SK-N-SH treated with all-trans-retinoic acid at 6 μM for 48 hours (cell line): ENCODE results near the gene TPST1.

Experiments used
- ATAC-seq: fragments of 200-7000 bp; cut with Tn5 transposase; 3 replicates; pipeline ENCODE4 v1.9.1; 2020; ENCODE audit warnings: mild to moderate bottlenecking, moderate library complexity
- CSDC2 ChIP-seq: fragments of 250-450 bp; sonication (Bioruptor Pico); IDR thresholded peaks from 2 replicates; pipeline ENCODE4 v1.5.0; 2020; ENCODE audit warnings: mild to moderate bottlenecking, moderate library complexity
- ESRRG ChIP-seq: fragments of 250-450 bp; sonication (Bioruptor Pico); IDR thresholded peaks from 2 replicates; pipeline ENCODE4 v1.6.1; 2021; ENCODE audit warnings: mild to moderate bottlenecking
- GLIS3 ChIP-seq: fragments of 250-450 bp; sonication (Bioruptor Pico); IDR thresholded peaks from 2 replicates; pipeline ENCODE4 v1.5.0; 2020; ENCODE audit warnings: mild to moderate bottlenecking, moderate library complexity
- ISL1 ChIP-seq: fragments of 250-450 bp; sonication (Bioruptor Pico); IDR thresholded peaks from 2 replicates; pipeline ENCODE4 v2.1.2; 2022; ENCODE audit warnings: mild to moderate bottlenecking, moderate library complexity
- OSR1 ChIP-seq: fragments of 250-450 bp; sonication (Bioruptor Pico); IDR thresholded peaks from 2 replicates; pipeline ENCODE4 v1.8.0; 2022; ENCODE audit warnings: moderate library complexity, mild to moderate bottlenecking, inconsistent platforms
- PPARA ChIP-seq: fragments of 250-450 bp; sonication (Bioruptor Pico); IDR thresholded peaks from 2 replicates; pipeline ENCODE4 v1.5.0; 2020; ENCODE audit warnings: mild to moderate bottlenecking, borderline replicate concordance
- RARB ChIP-seq: fragments of 250-450 bp; sonication (Bioruptor Pico); IDR thresholded peaks from 2 replicates; pipeline ENCODE4 v1.8.0; 2021; ENCODE audit warnings: mild to moderate bottlenecking, moderate library complexity
- SNAI2 ChIP-seq: fragments of 250-450 bp; sonication (Bioruptor Pico); IDR thresholded peaks from 2 replicates; pipeline ENCODE4 v1.5.0; 2020; ENCODE audit warnings: mild to moderate bottlenecking, moderate library complexity
- TCF4 ChIP-seq: fragments of 250-450 bp; sonication (Bioruptor Pico); IDR thresholded peaks from 2 replicates; pipeline ENCODE4 v1.8.0; 2021; ENCODE audit warnings: mild to moderate bottlenecking, moderate library complexity, borderline replicate concordance
- TOX ChIP-seq: fragments of 250-450 bp; sonication (Bioruptor Pico); IDR thresholded peaks from 2 replicates; pipeline ENCODE4 v1.8.0; 2021; ENCODE audit warnings: mild to moderate bottlenecking, moderate library complexity, borderline replicate concordance
- ZFP3 ChIP-seq: fragments of 250-450 bp; sonication (Bioruptor Pico); IDR thresholded peaks from 2 replicates; pipeline ENCODE4 v1.5.0; 2020; ENCODE audit warnings: mild to moderate bottlenecking, moderate library complexity
- ZFP30 ChIP-seq: fragments of 450-650 bp; formaldehyde crosslinking; IDR thresholded peaks from 2 replicates; pipeline ENCODE4 v1.5.0; 2022; ENCODE audit warnings: mild to moderate bottlenecking, moderate library complexity
- ZNF565 ChIP-seq: fragments of 450-650 bp; formaldehyde crosslinking; conservative IDR thresholded peaks from 2 replicates; pipeline ENCODE4 v1.5.0; 2020; ENCODE audit warnings: low read depth, mild to moderate bottlenecking, moderate library complexity
- ZNF70 ChIP-seq: fragments of 450-650 bp; formaldehyde crosslinking; IDR thresholded peaks from 2 replicates; pipeline ENCODE4 v1.5.0; 2020; ENCODE audit warnings: mild to moderate bottlenecking, moderate library complexity
- ZNF8 ChIP-seq: fragments of 450-650 bp; formaldehyde crosslinking; IDR thresholded peaks from 2 replicates; pipeline ENCODE4 v1.5.0; 2020; ENCODE audit warnings: mild to moderate bottlenecking, moderate library complexity
- TF ChIP-seq, protein P1 (sequence below): fragments of 250-450 bp; sonication (Bioruptor Pico); IDR thresholded peaks from 2 replicates; pipeline ENCODE4 v1.5.1; 2020; ENCODE audit warnings: low read depth, mild to moderate bottlenecking, moderate library complexity
- TF ChIP-seq, protein P2 (sequence below): fragments of 250-450 bp; sonication (Bioruptor Pico); IDR thresholded peaks from 2 replicates; pipeline ENCODE4 v1.5.1; 2021; ENCODE audit warnings: mild to moderate bottlenecking, moderate library complexity
- TF ChIP-seq, protein P3 (sequence below): fragments of 250-450 bp; sonication (Bioruptor Pico); IDR thresholded peaks from 2 replicates; pipeline ENCODE4 v1.5.0; 2020; ENCODE audit warnings: mild to moderate bottlenecking, moderate library complexity
- TF ChIP-seq, protein P4 (sequence below): fragments of 250-450 bp; sonication (Bioruptor Pico); IDR thresholded peaks from 2 replicates; pipeline ENCODE4 v1.8.0; 2020; ENCODE audit warnings: mild to moderate bottlenecking, moderate library complexity, borderline replicate concordance

Gene TPST1

DNA sequence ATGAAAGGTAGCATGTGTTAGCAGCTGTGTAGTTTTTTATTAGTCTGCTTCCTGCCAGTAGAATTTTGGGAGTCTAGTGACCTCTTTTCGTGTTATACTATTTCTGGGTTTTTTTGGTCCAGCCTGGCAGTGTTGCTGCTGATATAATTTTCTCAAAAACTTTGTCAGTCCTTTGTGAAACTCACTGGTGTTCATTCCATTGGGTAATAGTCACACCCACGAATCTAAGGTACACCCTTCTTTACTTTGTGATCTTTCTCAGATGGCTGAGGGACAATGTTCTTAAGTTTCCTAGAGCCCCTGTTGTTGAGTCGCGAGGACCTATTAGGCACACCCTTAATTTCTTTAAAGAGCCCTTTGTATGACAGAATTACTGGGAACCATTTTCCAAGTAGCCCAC is 52.3 kb downstream of the TPST1 start:
- no peak for ATAC-seq
- TF ChIP-seq PPARA (CRISPR knock-in tag) (no peak), RARB (CRISPR knock-in tag) (no peak), OSR1 (no peak), ZFP30 (CRISPR knock-in tag) (no peak), ZNF70 (CRISPR knock-in tag) (no peak), TOX (no peak), ZNF8 (no peak), SNAI2 (CRISPR knock-in tag) (no peak)
- TF ChIP-seq, protein P1, sequence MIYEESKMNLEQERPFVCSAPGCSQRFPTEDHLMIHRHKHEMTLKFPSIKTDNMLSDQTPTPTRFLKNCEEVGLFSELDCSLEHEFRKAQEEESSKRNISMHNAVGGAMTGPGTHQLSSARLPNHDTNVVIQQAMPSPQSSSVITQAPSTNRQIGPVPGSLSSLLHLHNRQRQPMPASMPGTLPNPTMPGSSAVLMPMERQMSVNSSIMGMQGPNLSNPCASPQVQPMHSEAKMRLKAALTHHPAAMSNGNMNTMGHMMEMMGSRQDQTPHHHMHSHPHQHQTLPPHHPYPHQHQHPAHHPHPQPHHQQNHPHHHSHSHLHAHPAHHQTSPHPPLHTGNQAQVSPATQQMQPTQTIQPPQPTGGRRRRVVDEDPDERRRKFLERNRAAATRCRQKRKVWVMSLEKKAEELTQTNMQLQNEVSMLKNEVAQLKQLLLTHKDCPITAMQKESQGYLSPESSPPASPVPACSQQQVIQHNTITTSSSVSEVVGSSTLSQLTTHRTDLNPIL (CRISPR knock-in tag), result no peak
- TF ChIP-seq, protein P2, sequence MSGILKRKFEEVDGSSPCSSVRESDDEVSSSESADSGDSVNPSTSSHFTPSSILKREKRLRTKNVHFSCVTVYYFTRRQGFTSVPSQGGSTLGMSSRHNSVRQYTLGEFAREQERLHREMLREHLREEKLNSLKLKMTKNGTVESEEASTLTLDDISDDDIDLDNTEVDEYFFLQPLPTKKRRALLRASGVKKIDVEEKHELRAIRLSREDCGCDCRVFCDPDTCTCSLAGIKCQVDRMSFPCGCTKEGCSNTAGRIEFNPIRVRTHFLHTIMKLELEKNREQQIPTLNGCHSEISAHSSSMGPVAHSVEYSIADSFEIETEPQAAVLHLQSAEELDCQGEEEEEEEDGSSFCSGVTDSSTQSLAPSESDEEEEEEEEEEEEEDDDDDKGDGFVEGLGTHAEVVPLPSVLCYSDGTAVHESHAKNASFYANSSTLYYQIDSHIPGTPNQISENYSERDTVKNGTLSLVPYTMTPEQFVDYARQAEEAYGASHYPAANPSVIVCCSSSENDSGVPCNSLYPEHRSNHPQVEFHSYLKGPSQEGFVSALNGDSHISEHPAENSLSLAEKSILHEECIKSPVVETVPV (CRISPR knock-in tag), result no peak
- TF ChIP-seq, protein P3, sequence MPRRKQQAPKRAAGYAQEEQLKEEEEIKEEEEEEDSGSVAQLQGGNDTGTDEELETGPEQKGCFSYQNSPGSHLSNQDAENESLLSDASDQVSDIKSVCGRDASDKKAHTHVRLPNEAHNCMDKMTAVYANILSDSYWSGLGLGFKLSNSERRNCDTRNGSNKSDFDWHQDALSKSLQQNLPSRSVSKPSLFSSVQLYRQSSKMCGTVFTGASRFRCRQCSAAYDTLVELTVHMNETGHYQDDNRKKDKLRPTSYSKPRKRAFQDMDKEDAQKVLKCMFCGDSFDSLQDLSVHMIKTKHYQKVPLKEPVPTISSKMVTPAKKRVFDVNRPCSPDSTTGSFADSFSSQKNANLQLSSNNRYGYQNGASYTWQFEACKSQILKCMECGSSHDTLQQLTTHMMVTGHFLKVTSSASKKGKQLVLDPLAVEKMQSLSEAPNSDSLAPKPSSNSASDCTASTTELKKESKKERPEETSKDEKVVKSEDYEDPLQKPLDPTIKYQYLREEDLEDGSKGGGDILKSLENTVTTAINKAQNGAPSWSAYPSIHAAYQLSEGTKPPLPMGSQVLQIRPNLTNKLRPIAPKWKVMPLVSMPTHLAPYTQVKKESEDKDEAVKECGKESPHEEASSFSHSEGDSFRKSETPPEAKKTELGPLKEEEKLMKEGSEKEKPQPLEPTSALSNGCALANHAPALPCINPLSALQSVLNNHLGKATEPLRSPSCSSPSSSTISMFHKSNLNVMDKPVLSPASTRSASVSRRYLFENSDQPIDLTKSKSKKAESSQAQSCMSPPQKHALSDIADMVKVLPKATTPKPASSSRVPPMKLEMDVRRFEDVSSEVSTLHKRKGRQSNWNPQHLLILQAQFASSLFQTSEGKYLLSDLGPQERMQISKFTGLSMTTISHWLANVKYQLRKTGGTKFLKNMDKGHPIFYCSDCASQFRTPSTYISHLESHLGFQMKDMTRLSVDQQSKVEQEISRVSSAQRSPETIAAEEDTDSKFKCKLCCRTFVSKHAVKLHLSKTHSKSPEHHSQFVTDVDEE, result no peak

DNA sequence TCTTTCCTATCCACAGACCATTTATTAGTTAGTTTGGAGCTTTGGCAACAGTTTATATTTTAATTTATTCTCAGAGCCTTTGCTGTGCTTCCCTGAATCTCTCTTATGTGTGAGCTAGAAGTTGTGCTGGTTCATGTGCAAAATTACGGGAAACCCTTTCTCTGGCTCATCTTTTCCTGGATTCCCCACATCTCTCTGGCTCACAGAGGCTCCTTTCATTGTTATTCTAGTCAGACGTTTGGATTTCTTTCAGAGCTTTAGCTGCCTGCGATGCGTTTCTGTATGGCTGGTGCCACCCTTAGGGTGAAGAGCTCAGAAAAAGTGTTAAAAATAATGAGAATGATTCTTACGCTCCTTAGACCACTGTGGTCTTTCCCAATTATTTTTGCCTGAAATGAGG is 53.3 kb downstream of the TPST1 start:
- ATAC-seq, result no peak
- TF ChIP-seq ZNF565 (no peak), CSDC2 (CRISPR knock-in tag) (no peak), ZFP30 (CRISPR knock-in tag) (no peak), ZNF70 (CRISPR knock-in tag) (no peak), GLIS3 (no peak), ISL1 (CRISPR knock-in tag) (no peak), SNAI2 (CRISPR knock-in tag) (no peak), PPARA (CRISPR knock-in tag) (no peak), TCF4 (CRISPR knock-in tag) (no peak), ESRRG (CRISPR knock-in tag) (no peak)
- TF ChIP-seq, protein P2 (CRISPR knock-in tag), result no peak
- TF ChIP-seq, protein P4, sequence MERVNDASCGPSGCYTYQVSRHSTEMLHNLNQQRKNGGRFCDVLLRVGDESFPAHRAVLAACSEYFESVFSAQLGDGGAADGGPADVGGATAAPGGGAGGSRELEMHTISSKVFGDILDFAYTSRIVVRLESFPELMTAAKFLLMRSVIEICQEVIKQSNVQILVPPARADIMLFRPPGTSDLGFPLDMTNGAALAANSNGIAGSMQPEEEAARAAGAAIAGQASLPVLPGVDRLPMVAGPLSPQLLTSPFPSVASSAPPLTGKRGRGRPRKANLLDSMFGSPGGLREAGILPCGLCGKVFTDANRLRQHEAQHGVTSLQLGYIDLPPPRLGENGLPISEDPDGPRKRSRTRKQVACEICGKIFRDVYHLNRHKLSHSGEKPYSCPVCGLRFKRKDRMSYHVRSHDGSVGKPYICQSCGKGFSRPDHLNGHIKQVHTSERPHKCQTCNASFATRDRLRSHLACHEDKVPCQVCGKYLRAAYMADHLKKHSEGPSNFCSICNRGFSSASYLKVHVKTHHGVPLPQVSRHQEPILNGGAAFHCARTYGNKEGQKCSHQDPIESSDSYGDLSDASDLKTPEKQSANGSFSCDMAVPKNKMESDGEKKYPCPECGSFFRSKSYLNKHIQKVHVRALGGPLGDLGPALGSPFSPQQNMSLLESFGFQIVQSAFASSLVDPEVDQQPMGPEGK, result no peak
- TF ChIP-seq, all 23 proteins: peak for 0

DNA sequence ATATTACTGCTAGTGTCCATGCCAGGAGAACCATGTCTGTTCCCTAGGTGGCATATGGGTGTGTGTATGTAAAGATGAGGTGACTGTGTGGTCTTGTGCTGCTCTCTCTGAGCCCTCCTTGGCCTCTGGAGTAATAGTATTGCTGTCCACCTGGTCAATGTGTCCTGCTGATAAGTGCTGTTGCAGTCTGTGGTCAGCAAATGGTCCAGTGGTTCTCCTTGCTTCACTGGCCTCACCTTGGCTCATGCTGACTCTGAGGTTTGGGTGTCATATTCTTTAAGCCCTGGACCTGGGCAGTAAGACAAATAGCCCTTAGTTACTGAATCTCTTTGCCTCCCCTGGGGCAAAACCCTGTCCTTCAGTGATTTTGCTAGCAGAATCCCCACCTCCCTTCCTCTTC is 56.8 kb downstream of the TPST1 start:
- ATAC-seq, result no peak
- TF ChIP-seq PPARA (CRISPR knock-in tag) (no peak), TCF4 (CRISPR knock-in tag) (no peak), SNAI2 (CRISPR knock-in tag) (no peak), ZFP3 (no peak), TOX (no peak), ZNF8 (no peak)
- TF ChIP-seq, protein P3, result no peak
- TF ChIP-seq, protein P1 (CRISPR knock-in tag), result no peak
